ENCODE measurements around the gene LPCAT2. TPM values are rescaled to one million over a fixed set of nuclear protein-coding genes. Genes with fewer than 3 reads are reported as not detected.

The LPCAT2 gene
- total and polyA plus RNA-seq, 2 donors (not counting 1 experiment from before 2014, with no cell fraction given): 10.2 to 17.8 TPM

GRCh38 chr16:55585631-55586030 lies 76.8 kb downstream of the LPCAT2 start:
- no peak overlapping the region for H3K27ac ChIP-seq (ENCODE audit: insufficient read depth, low read length)
- no peak for TF ChIP-seq EZH2 (IDR thresholded peaks at IDR 0.05; ENCODE audit: low read length, missing control alignments)
- TF ChIP-seq, protein P1, sequence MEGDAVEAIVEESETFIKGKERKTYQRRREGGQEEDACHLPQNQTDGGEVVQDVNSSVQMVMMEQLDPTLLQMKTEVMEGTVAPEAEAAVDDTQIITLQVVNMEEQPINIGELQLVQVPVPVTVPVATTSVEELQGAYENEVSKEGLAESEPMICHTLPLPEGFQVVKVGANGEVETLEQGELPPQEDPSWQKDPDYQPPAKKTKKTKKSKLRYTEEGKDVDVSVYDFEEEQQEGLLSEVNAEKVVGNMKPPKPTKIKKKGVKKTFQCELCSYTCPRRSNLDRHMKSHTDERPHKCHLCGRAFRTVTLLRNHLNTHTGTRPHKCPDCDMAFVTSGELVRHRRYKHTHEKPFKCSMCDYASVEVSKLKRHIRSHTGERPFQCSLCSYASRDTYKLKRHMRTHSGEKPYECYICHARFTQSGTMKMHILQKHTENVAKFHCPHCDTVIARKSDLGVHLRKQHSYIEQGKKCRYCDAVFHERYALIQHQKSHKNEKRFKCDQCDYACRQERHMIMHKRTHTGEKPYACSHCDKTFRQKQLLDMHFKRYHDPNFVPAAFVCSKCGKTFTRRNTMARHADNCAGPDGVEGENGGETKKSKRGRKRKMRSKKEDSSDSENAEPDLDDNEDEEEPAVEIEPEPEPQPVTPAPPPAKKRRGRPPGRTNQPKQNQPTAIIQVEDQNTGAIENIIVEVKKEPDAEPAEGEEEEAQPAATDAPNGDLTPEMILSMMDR (conservative IDR thresholded peaks at IDR 0.05 in 1 of 2, IDR thresholded peaks at IDR 0.05 in 1 of 2; ENCODE audit: low read depth in 1 of 2, low read length in 2 of 2): no peak
- no peaks in the 10 kb centered on the region for H3K79me2 ChIP-seq (ENCODE audit: control insufficient read depth, insufficient read depth, low read length)
- H3K4me2 ChIP-seq (ENCODE audit: extremely low read depth, insufficient read depth, low read length): no peak overlapping the region
- no peaks in the 10 kb centered on the region for H3K36me3 ChIP-seq (ENCODE audit: control insufficient read depth, insufficient read depth, low read length)
- H4K20me1 ChIP-seq (ENCODE audit: control insufficient read depth, extremely low read depth, insufficient read depth, low read length): no peaks in the 10 kb centered on the region
- H3K27me3 ChIP-seq (ENCODE audit: control insufficient read depth, insufficient read depth, low read length): no peaks in the 10 kb centered on the region
- no peak for DNase-seq (ENCODE audit: low read depth in 2 of 2)
- H2AFZ ChIP-seq (ENCODE audit: low read length): no peak overlapping the region
- no peaks in the 10 kb centered on the region for H3K4me1 ChIP-seq (ENCODE audit: control insufficient read depth, extremely low read depth, insufficient read depth, low read length)
- no peak overlapping the region for H3K4me3 ChIP-seq (replicated peaks in 1 of 4; ENCODE audit: control extremely low read depth in 1 of 4, insufficient read depth in 1 of 4, low read depth in 3 of 4, low read length in 4 of 4)
- H3K9me3 ChIP-seq (ENCODE audit: control insufficient read depth, insufficient read depth, low read depth, low read length): no peaks in the 10 kb centered on the region
- H3K9ac ChIP-seq (ENCODE audit: insufficient read depth, low read length): no peak overlapping the region

GRCh38 chr16:55588799-55589198 lies 79.9 kb downstream of the LPCAT2 start:
- no peaks in the 10 kb centered on the region for H4K20me1 ChIP-seq (ENCODE audit: control insufficient read depth, extremely low read depth, insufficient read depth, low read length)
- DNase-seq (ENCODE audit: low read depth in 2 of 2): no peak
- H3K36me3 ChIP-seq (ENCODE audit: control insufficient read depth, insufficient read depth, low read length): no peaks in the 10 kb centered on the region
- no peak overlapping the region for H3K9ac ChIP-seq (ENCODE audit: insufficient read depth, low read length)
- H3K27me3 ChIP-seq (ENCODE audit: control insufficient read depth, insufficient read depth, low read length): no peaks in the 10 kb centered on the region
- no peaks in the 10 kb centered on the region for H3K9me3 ChIP-seq (ENCODE audit: control insufficient read depth, insufficient read depth, low read depth, low read length)
- H3K79me2 ChIP-seq (ENCODE audit: control insufficient read depth, insufficient read depth, low read length): no peaks in the 10 kb centered on the region
- H3K27ac ChIP-seq (ENCODE audit: insufficient read depth, low read length): no peak overlapping the region
- H3K4me1 ChIP-seq (ENCODE audit: control insufficient read depth, extremely low read depth, insufficient read depth, low read length): no peaks in the 10 kb centered on the region
- TF ChIP-seq, protein P1 (conservative IDR thresholded peaks at IDR 0.05 in 1 of 2, IDR thresholded peaks at IDR 0.05 in 1 of 2; ENCODE audit: low read depth in 1 of 2, low read length in 2 of 2): no peak
- no peak for TF ChIP-seq EZH2 (IDR thresholded peaks at IDR 0.05; ENCODE audit: low read length, missing control alignments)
- H3K4me3 ChIP-seq (replicated peaks in 1 of 4; ENCODE audit: control extremely low read depth in 1 of 4, insufficient read depth in 1 of 4, low read depth in 3 of 4, low read length in 4 of 4): no peak overlapping the region
- H2AFZ ChIP-seq (ENCODE audit: low read length): no peak overlapping the region
- H3K4me2 ChIP-seq (ENCODE audit: extremely low read depth, insufficient read depth, low read length): no peak overlapping the region

DNA sequence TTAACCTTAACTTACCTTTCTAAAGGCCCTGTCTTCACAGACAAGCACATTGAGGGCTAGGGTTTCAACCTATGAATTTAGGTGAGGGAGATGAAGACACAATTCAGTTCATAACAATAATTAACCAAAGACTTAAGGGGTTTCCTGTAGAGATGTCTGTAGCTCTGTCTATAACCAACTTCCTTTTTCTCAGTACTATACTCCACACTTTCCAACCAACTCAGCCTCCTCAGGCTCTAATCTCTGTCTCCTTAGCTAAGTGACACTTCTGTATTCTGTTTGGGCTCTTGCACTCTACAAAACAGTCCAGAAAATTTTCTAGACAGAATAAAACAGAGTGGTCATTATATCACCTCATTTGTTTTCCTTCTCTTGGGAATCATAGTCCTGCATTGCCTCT lies 83.4 kb downstream of the LPCAT2 start:
- DNase-seq (ENCODE audit: low read depth in 2 of 2): no peak
- no peak overlapping the region for H3K9ac ChIP-seq (ENCODE audit: insufficient read depth, low read length)
- no peaks in the 10 kb centered on the region for H4K20me1 ChIP-seq (ENCODE audit: control insufficient read depth, extremely low read depth, insufficient read depth, low read length)
- no peaks in the 10 kb centered on the region for H3K36me3 ChIP-seq (ENCODE audit: control insufficient read depth, insufficient read depth, low read length)
- TF ChIP-seq, protein P1 (conservative IDR thresholded peaks at IDR 0.05 in 1 of 2, IDR thresholded peaks at IDR 0.05 in 1 of 2; ENCODE audit: low read depth in 1 of 2, low read length in 2 of 2): no peak
- TF ChIP-seq EZH2 (IDR thresholded peaks at IDR 0.05; ENCODE audit: low read length, missing control alignments): no peak
- no peaks in the 10 kb centered on the region for H3K9me3 ChIP-seq (ENCODE audit: control insufficient read depth, insufficient read depth, low read depth, low read length)
- no peaks in the 10 kb centered on the region for H3K27me3 ChIP-seq (ENCODE audit: control insufficient read depth, insufficient read depth, low read length)
- H3K4me3 ChIP-seq (replicated peaks in 1 of 4; ENCODE audit: control extremely low read depth in 1 of 4, insufficient read depth in 1 of 4, low read depth in 3 of 4, low read length in 4 of 4): no peak overlapping the region
- H2AFZ ChIP-seq (ENCODE audit: low read length): no peak overlapping the region
- no peaks in the 10 kb centered on the region for H3K79me2 ChIP-seq (ENCODE audit: control insufficient read depth, insufficient read depth, low read length)
- no peak overlapping the region for H3K27ac ChIP-seq (ENCODE audit: insufficient read depth, low read length)
- no peak overlapping the region for H3K4me2 ChIP-seq (ENCODE audit: extremely low read depth, insufficient read depth, low read length)
- H3K4me1 ChIP-seq (ENCODE audit: control insufficient read depth, extremely low read depth, insufficient read depth, low read length): no peaks in the 10 kb centered on the region

Data from fibroblast of lung (primary cell).